Measurements from ENCODE around the gene CYB5RL.

- TF ChIP-seq EZH2 (IDR thresholded peaks at IDR 0.05; ENCODE audit: low read length) (no peak), CTCF (optimal IDR thresholded peaks at IDR 0.05 in 1 of 3, IDR thresholded peaks at IDR 0.05 in 1 of 3, conservative IDR thresholded peaks at IDR 0.05 in 1 of 3; ENCODE audit: extremely low read depth in 1 of 3, insufficient read depth in 2 of 3, low read length in 3 of 3) (no peak)
Measured at GRCh38 chr1:54227891-54228310, 28.1 kb upstream of the CYB5RL start.
